K562 (cell line): ENCODE results near the gene GLDC. TPM values are rescaled to one million over a fixed set of nuclear protein-coding genes. Genes with fewer than 3 reads are reported as not detected.

Experiments
- ATAC-seq: fragments of 200-7000 bp; cut with Tn5 transposase; 3 replicates; pipeline ENCODE4 v1.9.1; 2020; ENCODE audit warnings: moderate library complexity
- BruUV-seq: library from RNA; stranded (reverse); fragments of 400-500 nt; replicated peaks from 2 replicates; lab custom pipeline; 2021; lab: Mats Ljungman, UMichigan
- CTCF ChIA-PET: fragments of 300-600 bp; formaldehyde crosslinking; extraction: SDS; loops from one replicate; lab custom pipeline; 2021; ENCODE audit warnings: low intra/inter-chr PET ratio; lab: Yijun Ruan, JAX
- POLR2A ChIA-PET: fragments of 300-600, 350-650 bp; sonication (Branson Sonifier 250); formaldehyde crosslinking; extraction: SDS; loops from one replicate; lab custom pipeline; 2021; ENCODE audit warnings: antibody characterized with exemption, inconsistent platforms; lab: Yijun Ruan, JAX
- DNase-seq, 4 experiments: peaks; one replicate each; pipeline versions ENCODE4 v3.0.0 to v3.0.0-alpha.2; 2011 to 2018; ENCODE audit warnings: low spot score in 3 of 4, mixed read lengths in 3 of 4; ENCODE audit errors: extremely low read depth in 1 of 4
- FAIRE-seq: peaks from 2 replicates; lab custom pipeline; 2011; peaks lifted over from hg19 to GRCh38; lab: Jason Lieb, UNC
- H2AFZ ChIP-seq: 2 replicates; pipeline ENCODE4 v1.6.0; 2011; ENCODE audit warnings: low read depth, low read length, control low read depth, inconsistent platforms
- H3K27ac ChIP-seq: fragments of 200-600 bp; 3 replicates; pipeline ENCODE4 v1.8.0; 2011; ENCODE audit warnings: low read depth, mild to moderate bottlenecking, control low read depth, inconsistent platforms, low read length, moderate library complexity, mixed read lengths; ENCODE audit errors: extremely low read depth
- H3K27me3 ChIP-seq, 2 experiments: fragments of 300-600 bp in 1 of 2; 2 replicates in 1 of 2; 3 replicates in 1 of 2; pipeline versions ENCODE4 v1.6.0 to v1.8.0; 2011; ENCODE audit warnings: inconsistent platforms in 2 of 2, low read length in 2 of 2, mild to moderate bottlenecking in 1 of 2, mixed read lengths in 1 of 2, moderate library complexity in 1 of 2; ENCODE audit not compliant: control insufficient read depth in 2 of 2, insufficient read depth in 2 of 2
- H3K36me3 ChIP-seq: fragments of 300-600 bp; 3 replicates; pipeline ENCODE4 v1.8.0; 2011; ENCODE audit warnings: mild to moderate bottlenecking, low read length, inconsistent platforms; ENCODE audit not compliant: control insufficient read depth, insufficient read depth
- H3K4me1 ChIP-seq, 2 experiments: fragments of 200-600 bp in 1 of 2; replicated peaks in 1 of 2; 2 replicates in 1 of 2; 3 replicates in 1 of 2; pipeline versions ENCODE4 v1.5.1 to v1.8.0; 2011; ENCODE audit warnings: inconsistent platforms in 2 of 2, low read length in 2 of 2, mild to moderate bottlenecking in 1 of 2, mixed read lengths in 1 of 2, moderate library complexity in 1 of 2; ENCODE audit not compliant: control insufficient read depth in 2 of 2, insufficient read depth in 2 of 2
- H3K4me2 ChIP-seq: 2 replicates; pipeline ENCODE4 v1.6.1; 2011; ENCODE audit warnings: low read length, control low read depth, inconsistent platforms, mixed read lengths; ENCODE audit not compliant: insufficient read depth
- H3K4me3 ChIP-seq: fragments of 200-600 bp; sonication (generic), shearing (Covaris generic); 2 replicates; pipeline ENCODE4 v1.5.1; 2016; ENCODE audit warnings: control low read depth, inconsistent platforms
- H3K79me2 ChIP-seq: fragments of 200-600 bp; 3 replicates; pipeline ENCODE4 v1.8.0; 2011; ENCODE audit warnings: low read length, inconsistent platforms; ENCODE audit not compliant: control insufficient read depth, insufficient read depth
- H3K9ac ChIP-seq, 2 experiments: 2 replicates each; pipeline versions ENCODE4 v1.6.0 to v1.6.1; 2011; ENCODE audit warnings: low read depth in 2 of 2, low read length in 2 of 2, control low read depth in 1 of 2, inconsistent platforms in 1 of 2, mild to moderate bottlenecking in 1 of 2, mixed read lengths in 1 of 2; ENCODE audit not compliant: insufficient read depth in 1 of 2
- H3K9me1 ChIP-seq: one replicate; pipeline ENCODE4 v1.6.0; 2011; ENCODE audit warnings: inconsistent platforms, mild to moderate bottlenecking, low read length, moderate library complexity; ENCODE audit not compliant: control insufficient read depth, insufficient read depth
- H3K9me3 ChIP-seq: replicated peaks from 2 replicates; pipeline ENCODE4 v1.5.1; 2011; ENCODE audit warnings: low read depth, low read length, inconsistent platforms; ENCODE audit not compliant: control insufficient read depth, insufficient read depth
- H4K20me1 ChIP-seq: replicated peaks from 2 replicates; pipeline ENCODE4 v1.6.1; 2011; ENCODE audit warnings: low read length, inconsistent platforms, mixed read lengths; ENCODE audit not compliant: control insufficient read depth, insufficient read depth
- ARID1B ChIP-seq: fragments of 450-650 bp; IDR thresholded peaks from 2 replicates; pipeline ENCODE4 v1.6.1; 2016; ENCODE audit warnings: antibody characterized with exemption, mild to moderate bottlenecking, inconsistent platforms
- GATAD2B ChIP-seq: fragments of 450-650 bp; IDR thresholded peaks from 2 replicates; pipeline ENCODE4 v1.6.1; 2017; ENCODE audit warnings: mild to moderate bottlenecking, borderline replicate concordance
- HNRNPL ChIP-seq: fragments of 200-400 bp; formaldehyde crosslinking; IDR thresholded peaks from 2 replicates; pipeline ENCODE4 v1.6.1; 2017; ENCODE audit warnings: low read depth, mild to moderate bottlenecking, low read length
- MEF2A ChIP-seq: IDR thresholded peaks from 2 replicates; pipeline ENCODE4 v1.6.1; 2011; ENCODE audit warnings: low read depth, mild to moderate bottlenecking, low read length, moderate library complexity; ENCODE audit not compliant: control insufficient read depth
- RFX5 ChIP-seq: IDR thresholded peaks from 2 replicates; pipeline ENCODE4 v1.6.1; 2011; ENCODE audit warnings: low read depth, mild to moderate bottlenecking, improper control_type of control experiment, low read length
- SIRT6 ChIP-seq: IDR thresholded peaks from one replicate; pipeline ENCODE4 v1.6.1; 2012; ENCODE audit warnings: low read depth, mild to moderate bottlenecking, control low read depth, inconsistent platforms, low read length, moderate library complexity
- TRIM24 ChIP-seq, 2 experiments: fragments of 450-650 bp; IDR thresholded peaks; 2 replicates each; pipeline ENCODE4 v1.6.1; 2016
- ZBTB7A ChIP-seq: IDR thresholded peaks from 2 replicates; pipeline ENCODE4 v1.6.1; 2011; ENCODE audit warnings: low read depth, mild to moderate bottlenecking, low read length, moderate library complexity, borderline replicate concordance; ENCODE audit not compliant: control insufficient read depth
- ZFPM2 ChIP-seq: fragments of 250-450 bp; sonication (Bioruptor Pico); IDR thresholded peaks from 2 replicates; pipeline ENCODE4 v1.5.1; 2022; ENCODE audit warnings: mild to moderate bottlenecking
- ZNF253 ChIP-seq: fragments of 250-450 bp; sonication (Bioruptor Pico); conservative IDR thresholded peaks from 2 replicates; pipeline ENCODE4 v1.6.1; 2021; ENCODE audit warnings: mild to moderate bottlenecking
- ZNF507 ChIP-seq: conservative IDR thresholded peaks from 2 replicates; pipeline ENCODE4 v1.6.1; 2017; ENCODE audit warnings: missing genetic modification characterization, missing compliant biosample characterization
- WGBS: fragments of 100-300 bp; shearing (Covaris generic); methylation state at CpG from one replicate; pipeline ENCODE4 v1.1.6; 2016; ENCODE audit warnings: low coverage, mixed read lengths; ENCODE audit not compliant: insufficient coverage; ENCODE audit errors: missing lambda C conversion rate; 5-methylcytosine and 5-hydroxymethylcytosine counted together
- in situ Hi-C: fragments of 300-500 bp; cut with MboI; formaldehyde crosslinking; loops from 4 replicates; pipeline ENCODE4 v1.15.0; 2018; ENCODE audit warnings: inconsistent platforms, mixed read lengths
- intact Hi-C: fragments of 100-400 bp; cut with micrococcal nuclease; formaldehyde crosslinking; loops from 2 replicates; pipeline ENCODE4 v1.14.2; 2022
- polyA plus RNA-seq, 8 experiments: library from polyadenylated mRNA; depleted of rRNA in 4 of 8; stranded (reverse) in 5 of 8; unstranded in 3 of 8; fragments of >200 nt; fragmentation: Nextera tagmentation in 2 of 8; fragmentation: Illumina TruSeq in 1 of 8; extraction: Ambion mirVana in 2 of 8; extraction: Trizol in 1 of 8; gene quantifications; 2 replicates each; pipeline versions ENCODE4 v1.2.1 to v1.2.3, GENCODE V29; 2011 to 2014; ENCODE audit warnings: inconsistent platforms in 1 of 8, missing spikeins in 1 of 8
- total RNA-seq, 7 experiments: library from RNA; depleted of rRNA in 6 of 7; stranded (reverse); fragments of >200 nt in 6 of 7; fragmentation: Illumina TruSeq in 2 of 7; extraction: Trizol in 2 of 7; gene quantifications; 2 replicates each; pipeline versions ENCODE4 v1.2.1 to v1.2.3, GENCODE V29; 2011 to 2021; ENCODE audit warnings: low replicate concordance in 1 of 7
- TF ChIP-seq, protein P1 (sequence below): fragments of 250-450 bp; sonication (Bioruptor Pico); IDR thresholded peaks from 2 replicates; pipeline ENCODE4 v1.5.0; 2021
- TF ChIP-seq, protein P2 (sequence below): fragments of 450-650 bp; formaldehyde crosslinking; IDR thresholded peaks from 2 replicates; pipeline ENCODE4 v1.4.0; 2020; ENCODE audit warnings: mild to moderate bottlenecking, moderate library complexity
- TF ChIP-seq, protein P3 (sequence below): fragments of 450-650 bp; IDR thresholded peaks from 2 replicates; pipeline ENCODE4 v1.6.1; 2016; ENCODE audit warnings: borderline replicate concordance
- TF ChIP-seq, protein P4 (sequence below): fragments of 250-450 bp; sonication (Bioruptor Pico); IDR thresholded peaks from 2 replicates; pipeline ENCODE4 v1.5.0; 2020; ENCODE audit warnings: mild to moderate bottlenecking, borderline replicate concordance
- TF ChIP-seq, protein P5 (sequence below): fragments of 450-650 bp; conservative IDR thresholded peaks from 2 replicates; pipeline ENCODE4 v1.6.1; 2016; ENCODE audit warnings: missing genetic modification characterization, low read depth, mild to moderate bottlenecking, missing compliant biosample characterization, moderate library complexity

Gene GLDC
- total and polyA plus RNA-seq, 9 of the 15 experiments (the other 6 are each of a cell fraction or from before 2014, with no cell fraction given): 0.03 to 0.27 (median 0.08) TPM; not detected in 6

DNA sequence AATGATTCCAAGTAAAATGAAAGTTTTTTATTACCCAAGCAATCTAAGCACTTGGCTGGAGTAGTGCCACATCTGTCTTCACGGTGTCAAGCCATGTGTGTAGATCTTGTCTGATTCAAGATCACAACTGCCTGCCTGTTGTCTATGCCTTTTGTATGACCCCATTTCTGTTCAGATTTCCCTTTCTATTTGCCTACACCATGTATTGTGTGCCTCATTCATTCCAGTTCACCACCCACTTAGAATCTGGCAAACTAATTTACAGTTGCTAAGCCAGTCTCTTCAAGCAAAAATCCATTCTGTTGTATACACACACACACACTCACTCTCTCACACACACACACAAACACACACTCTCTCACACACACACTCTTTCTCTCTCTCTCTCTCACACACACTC, 33.7 kb downstream of the GLDC start:
- ChIA-PET POLR2A (interaction anchor here (1.7 kb wide), 1 partner anchor 8 kb away, joined by 3 read pairs; no protein-coding TSS in a partner anchor), CTCF (no interaction called here)
- in situ Hi-C loops (no loop called here), intact Hi-C loops (no loop called here)
- Histone ChIP-seq H3K4me2 (no peak overlapping the region), H3K9me1 (no peaks in the 10 kb centered on the region), H4K20me1 (no peaks in the 10 kb centered on the region), H3K79me2 (no peaks in the 10 kb centered on the region), H2AFZ (no peak overlapping the region), H3K4me3 (no peak overlapping the region), H3K27me3 (no peaks in the 10 kb centered on the region; a peak in 1 of 5 replicates), H3K27ac (no peak overlapping the region), H3K9ac (no peak overlapping the region), H3K9me3 (no peaks in the 10 kb centered on the region), H3K36me3 (no peaks in the 10 kb centered on the region), H3K4me1 (no peaks in the 10 kb centered on the region)
- DNase-seq (no peak), FAIRE-seq (no peak), ATAC-seq (no peak)
- 20% methylated on average over 1 of the region's 1 CpG for WGBS
- no TSS peak for BruUV-seq
- TF ChIP-seq ZNF507 (tag): no peak
- TF ChIP-seq GATAD2B: no peak
- TF ChIP-seq RFX5: no peak
- no peak for TF ChIP-seq SIRT6
- TF ChIP-seq TRIM24 (IDR thresholded peaks at IDR 0.05): no peak
- TF ChIP-seq ZBTB7A: no peak
- TF ChIP-seq, protein P1, sequence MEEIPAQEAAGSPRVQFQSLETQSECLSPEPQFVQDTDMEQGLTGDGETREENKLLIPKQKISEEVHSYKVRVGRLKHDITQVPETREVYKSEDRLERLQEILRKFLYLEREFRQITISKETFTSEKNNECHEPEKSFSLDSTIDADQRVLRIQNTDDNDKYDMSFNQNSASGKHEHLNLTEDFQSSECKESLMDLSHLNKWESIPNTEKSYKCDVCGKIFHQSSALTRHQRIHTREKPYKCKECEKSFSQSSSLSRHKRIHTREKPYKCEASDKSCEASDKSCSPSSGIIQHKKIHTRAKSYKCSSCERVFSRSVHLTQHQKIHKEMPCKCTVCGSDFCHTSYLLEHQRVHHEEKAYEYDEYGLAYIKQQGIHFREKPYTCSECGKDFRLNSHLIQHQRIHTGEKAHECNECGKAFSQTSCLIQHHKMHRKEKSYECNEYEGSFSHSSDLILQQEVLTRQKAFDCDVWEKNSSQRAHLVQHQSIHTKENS (CRISPR knock-in tag): no peak
- TF ChIP-seq HNRNPL: no peak
- TF ChIP-seq ZFPM2 (CRISPR knock-in tag): no peak
- TF ChIP-seq, protein P2, sequence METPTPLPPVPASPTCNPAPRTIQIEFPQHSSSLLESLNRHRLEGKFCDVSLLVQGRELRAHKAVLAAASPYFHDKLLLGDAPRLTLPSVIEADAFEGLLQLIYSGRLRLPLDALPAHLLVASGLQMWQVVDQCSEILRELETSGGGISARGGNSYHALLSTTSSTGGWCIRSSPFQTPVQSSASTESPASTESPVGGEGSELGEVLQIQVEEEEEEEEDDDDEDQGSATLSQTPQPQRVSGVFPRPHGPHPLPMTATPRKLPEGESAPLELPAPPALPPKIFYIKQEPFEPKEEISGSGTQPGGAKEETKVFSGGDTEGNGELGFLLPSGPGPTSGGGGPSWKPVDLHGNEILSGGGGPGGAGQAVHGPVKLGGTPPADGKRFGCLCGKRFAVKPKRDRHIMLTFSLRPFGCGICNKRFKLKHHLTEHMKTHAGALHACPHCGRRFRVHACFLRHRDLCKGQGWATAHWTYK: no peak
- TF ChIP-seq, protein P3, sequence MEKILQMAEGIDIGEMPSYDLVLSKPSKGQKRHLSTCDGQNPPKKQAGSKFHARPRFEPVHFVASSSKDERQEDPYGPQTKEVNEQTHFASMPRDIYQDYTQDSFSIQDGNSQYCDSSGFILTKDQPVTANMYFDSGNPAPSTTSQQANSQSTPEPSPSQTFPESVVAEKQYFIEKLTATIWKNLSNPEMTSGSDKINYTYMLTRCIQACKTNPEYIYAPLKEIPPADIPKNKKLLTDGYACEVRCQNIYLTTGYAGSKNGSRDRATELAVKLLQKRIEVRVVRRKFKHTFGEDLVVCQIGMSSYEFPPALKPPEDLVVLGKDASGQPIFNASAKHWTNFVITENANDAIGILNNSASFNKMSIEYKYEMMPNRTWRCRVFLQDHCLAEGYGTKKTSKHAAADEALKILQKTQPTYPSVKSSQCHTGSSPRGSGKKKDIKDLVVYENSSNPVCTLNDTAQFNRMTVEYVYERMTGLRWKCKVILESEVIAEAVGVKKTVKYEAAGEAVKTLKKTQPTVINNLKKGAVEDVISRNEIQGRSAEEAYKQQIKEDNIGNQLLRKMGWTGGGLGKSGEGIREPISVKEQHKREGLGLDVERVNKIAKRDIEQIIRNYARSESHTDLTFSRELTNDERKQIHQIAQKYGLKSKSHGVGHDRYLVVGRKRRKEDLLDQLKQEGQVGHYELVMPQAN: no peak
- TF ChIP-seq MEF2A: no peak
- TF ChIP-seq, protein P4, sequence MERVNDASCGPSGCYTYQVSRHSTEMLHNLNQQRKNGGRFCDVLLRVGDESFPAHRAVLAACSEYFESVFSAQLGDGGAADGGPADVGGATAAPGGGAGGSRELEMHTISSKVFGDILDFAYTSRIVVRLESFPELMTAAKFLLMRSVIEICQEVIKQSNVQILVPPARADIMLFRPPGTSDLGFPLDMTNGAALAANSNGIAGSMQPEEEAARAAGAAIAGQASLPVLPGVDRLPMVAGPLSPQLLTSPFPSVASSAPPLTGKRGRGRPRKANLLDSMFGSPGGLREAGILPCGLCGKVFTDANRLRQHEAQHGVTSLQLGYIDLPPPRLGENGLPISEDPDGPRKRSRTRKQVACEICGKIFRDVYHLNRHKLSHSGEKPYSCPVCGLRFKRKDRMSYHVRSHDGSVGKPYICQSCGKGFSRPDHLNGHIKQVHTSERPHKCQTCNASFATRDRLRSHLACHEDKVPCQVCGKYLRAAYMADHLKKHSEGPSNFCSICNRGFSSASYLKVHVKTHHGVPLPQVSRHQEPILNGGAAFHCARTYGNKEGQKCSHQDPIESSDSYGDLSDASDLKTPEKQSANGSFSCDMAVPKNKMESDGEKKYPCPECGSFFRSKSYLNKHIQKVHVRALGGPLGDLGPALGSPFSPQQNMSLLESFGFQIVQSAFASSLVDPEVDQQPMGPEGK (CRISPR knock-in tag): no peak
- TF ChIP-seq ARID1B: no peak
- no peak for TF ChIP-seq ZNF253 (CRISPR knock-in tag)
- TF ChIP-seq, protein P5, sequence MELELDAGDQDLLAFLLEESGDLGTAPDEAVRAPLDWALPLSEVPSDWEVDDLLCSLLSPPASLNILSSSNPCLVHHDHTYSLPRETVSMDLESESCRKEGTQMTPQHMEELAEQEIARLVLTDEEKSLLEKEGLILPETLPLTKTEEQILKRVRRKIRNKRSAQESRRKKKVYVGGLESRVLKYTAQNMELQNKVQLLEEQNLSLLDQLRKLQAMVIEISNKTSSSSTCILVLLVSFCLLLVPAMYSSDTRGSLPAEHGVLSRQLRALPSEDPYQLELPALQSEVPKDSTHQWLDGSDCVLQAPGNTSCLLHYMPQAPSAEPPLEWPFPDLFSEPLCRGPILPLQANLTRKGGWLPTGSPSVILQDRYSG: no peak
